BLaER1 (cell line): ENCODE results near the gene ERCC6.

ENCODE experiments used
- H3K27ac ChIP-seq: shearing (Covaris generic); formaldehyde crosslinking; 2 replicates; pipeline ENCODE4 v1.8.1; 2022
- H3K27me3 ChIP-seq: shearing (Covaris generic); formaldehyde crosslinking; 2 replicates; pipeline ENCODE4 v1.8.1; 2022
- H3K36me3 ChIP-seq: shearing (Covaris generic); formaldehyde crosslinking; 2 replicates; pipeline ENCODE4 v1.8.1; 2022
- H3K4me1 ChIP-seq: shearing (Covaris generic); formaldehyde crosslinking; 2 replicates; pipeline ENCODE4 v1.8.1; 2022
- H3K4me2 ChIP-seq: shearing (Covaris generic); formaldehyde crosslinking; 2 replicates; pipeline ENCODE4 v1.8.1; 2022
- H3K4me3 ChIP-seq: shearing (Covaris generic); formaldehyde crosslinking; 2 replicates; pipeline ENCODE4 v1.8.1; 2022
- H3K9ac ChIP-seq: shearing (Covaris generic); formaldehyde crosslinking; 2 replicates; pipeline ENCODE4 v1.8.1; 2022
- H3K9me3 ChIP-seq: shearing (Covaris generic); formaldehyde crosslinking; 2 replicates; pipeline ENCODE4 v1.8.1; 2022
- H4K20me1 ChIP-seq: shearing (Covaris generic); formaldehyde crosslinking; 2 replicates; pipeline ENCODE4 v1.8.1; 2022
- Cebpa-rat ChIP-seq: shearing (Covaris generic); IDR thresholded peaks from 2 replicates; pipeline ENCODE4 v1.8.1; 2022

Gene ERCC6

GRCh38 chr10:49538381-49539319, at the start of gene ERCC6:
Gene ERCC6 (minus strand): TSS chr10:49539121.
- H3K27ac ChIP-seq = peak within 1 kb of the TSS; percentile 86

GRCh38 chr10:49587981-49588380, 49.1 kb upstream of the ERCC6 start:
- Histone ChIP-seq H3K36me3 (no peaks in the 10 kb centered on the region), H3K4me3 (no peak overlapping the region), H3K9me3 (no peaks in the 10 kb centered on the region; the same call in 1 of the 2 replicates), H3K4me1 (no peaks in the 10 kb centered on the region), H3K4me2 (no peak overlapping the region), H3K27ac (no peak overlapping the region), H4K20me1 (no peaks in the 10 kb centered on the region), H3K27me3 (no peaks in the 10 kb centered on the region), H3K9ac (no peak overlapping the region)
- TF ChIP-seq Cebpa-rat = no peak

More at GRCh38 chr10:49538381-49539319, at the start of gene ERCC6:
- Histone ChIP-seq H3K4me2 (peak within 1 kb of the TSS; percentile 94), H3K4me1 (peaks cover 33% of the 10 kb centered on the region), H3K27me3 (no peaks in the 10 kb centered on the region), H3K36me3 (0 out of 2 replicates have a peak, but pooled peaks cover 7% of the 10 kb centered on the region), H3K9me3 (no peaks in the 10 kb centered on the region), H4K20me1 (peaks cover 24% of the 10 kb centered on the region), H3K9ac (peak within 1 kb of the TSS; percentile 90), H3K4me3 (peak within 1 kb of the TSS; percentile 92)
- no peak for TF ChIP-seq Cebpa-rat

GRCh38 chr10:49585387-49585786, 46.5 kb upstream of the ERCC6 start:
- no peak overlapping the region for H3K4me2 ChIP-seq
- no peaks in the 10 kb centered on the region; the same call in 1 of the 2 replicates for H3K9me3 ChIP-seq
- H3K36me3 ChIP-seq = no peaks in the 10 kb centered on the region
- no peaks in the 10 kb centered on the region for H3K4me1 ChIP-seq
- no peak overlapping the region for H3K27ac ChIP-seq
- H3K9ac ChIP-seq = no peak overlapping the region
- no peak for TF ChIP-seq Cebpa-rat
- no peaks in the 10 kb centered on the region for H3K27me3 ChIP-seq
- H4K20me1 ChIP-seq = no peaks in the 10 kb centered on the region
- H3K4me3 ChIP-seq = no peak overlapping the region

GRCh38 chr10:49579621-49580020, 40.7 kb upstream of the ERCC6 start:
- H3K4me1 ChIP-seq = no peaks in the 10 kb centered on the region
- no peaks in the 10 kb centered on the region for H4K20me1 ChIP-seq
- H3K4me2 ChIP-seq = no peak overlapping the region
- no peaks in the 10 kb centered on the region for H3K9me3 ChIP-seq
- TF ChIP-seq Cebpa-rat = no peak
- no peaks in the 10 kb centered on the region for H3K27me3 ChIP-seq
- no peak overlapping the region for H3K9ac ChIP-seq
- H3K4me3 ChIP-seq = no peak overlapping the region
- no peak overlapping the region for H3K27ac ChIP-seq
- no peaks in the 10 kb centered on the region for H3K36me3 ChIP-seq

GRCh38 chr10:49578392-49578791, 39.5 kb upstream of the ERCC6 start:
- H3K9me3 ChIP-seq = no peaks in the 10 kb centered on the region
- H3K4me3 ChIP-seq = no peak overlapping the region
- no peaks in the 10 kb centered on the region for H4K20me1 ChIP-seq
- no peak for TF ChIP-seq Cebpa-rat
- no peaks in the 10 kb centered on the region for H3K27me3 ChIP-seq
- H3K36me3 ChIP-seq = no peaks in the 10 kb centered on the region
- H3K9ac ChIP-seq = no peak overlapping the region
- no peaks in the 10 kb centered on the region for H3K4me1 ChIP-seq
- H3K4me2 ChIP-seq = no peak overlapping the region
- H3K27ac ChIP-seq = no peak overlapping the region

GRCh38 chr10:49577182-49577925, 38.4 kb upstream of the ERCC6 start:
- Histone ChIP-seq H4K20me1 (no peaks in the 10 kb centered on the region), H3K27me3 (no peaks in the 10 kb centered on the region), H3K4me1 (no peaks in the 10 kb centered on the region), H3K9me3 (no peaks in the 10 kb centered on the region), H3K27ac (no peak overlapping the region), H3K9ac (no peak overlapping the region), H3K4me2 (no peak overlapping the region), H3K4me3 (no peak overlapping the region), H3K36me3 (no peaks in the 10 kb centered on the region)
- TF ChIP-seq Cebpa-rat = no peak

GRCh38 chr10:49575489-49576072, 36.7 kb upstream of the ERCC6 start:
- TF ChIP-seq Cebpa-rat = no peak

GRCh38 chr10:49572594-49573114, 33.7 kb upstream of the ERCC6 start:
- Histone ChIP-seq H3K27ac (no peak overlapping the region), H3K9me3 (peaks cover 8% of the 10 kb centered on the region), H3K4me2 (no peak overlapping the region), H3K4me3 (no peak overlapping the region), H4K20me1 (no peaks in the 10 kb centered on the region), H3K36me3 (no peaks in the 10 kb centered on the region), H3K9ac (no peak overlapping the region), H3K27me3 (no peaks in the 10 kb centered on the region), H3K4me1 (no peaks in the 10 kb centered on the region)
- no peak for TF ChIP-seq Cebpa-rat

More at GRCh38 chr10:49575489-49576072, 36.7 kb upstream of the ERCC6 start:
- Histone ChIP-seq H4K20me1 (no peaks in the 10 kb centered on the region), H3K9me3 (no peaks in the 10 kb centered on the region), H3K4me3 (no peak overlapping the region), H3K9ac (no peak overlapping the region), H3K4me2 (no peak overlapping the region), H3K27ac (no peak overlapping the region), H3K27me3 (no peaks in the 10 kb centered on the region), H3K36me3 (no peaks in the 10 kb centered on the region), H3K4me1 (no peaks in the 10 kb centered on the region)

- Histone ChIP-seq H3K9me3 (peaks cover 8% of the 10 kb centered on the region), H3K4me2 (no peak overlapping the region), H3K36me3 (no peaks in the 10 kb centered on the region), H3K4me1 (no peaks in the 10 kb centered on the region), H3K27ac (no peak overlapping the region), H3K4me3 (no peak overlapping the region), H4K20me1 (no peaks in the 10 kb centered on the region), H3K9ac (no peak overlapping the region), H3K27me3 (no peaks in the 10 kb centered on the region)
- TF ChIP-seq Cebpa-rat = no peak
Observed at GRCh38 chr10:49571388-49571787, 32.5 kb upstream of the ERCC6 start.
